Measurements from ENCODE around the gene TM4SF20. TPM values are rescaled to one million over a fixed set of nuclear protein-coding genes. Genes with fewer than 3 reads are reported as not detected.

TM4SF20 gene
- total RNA-seq, 2 donors from 2014 or later = 4.2 to 34.9 TPM

- Histone ChIP-seq H3K4me1 (no peaks in the 10 kb centered on the region), H3K4me3 (no peak overlapping the region), H3K27ac (no peak overlapping the region), H3K27me3 (no peaks in the 10 kb centered on the region), H3K9ac (ENCODE audit: low read depth in 2 of 2, low read length in 2 of 2) (no peak overlapping the region), H3K36me3 (no peaks in the 10 kb centered on the region), H3K9me3 (no peaks in the 10 kb centered on the region)
- TF ChIP-seq CTCF (IDR thresholded peaks at IDR 0.05) = no peak
- intact Hi-C loops (cut with DNase I) = no loop called here
- no peak for DNase-seq
Observed at GRCh38 chr2:227363756-227364155, 15.3 kb downstream of the TM4SF20 start.

- H3K9ac ChIP-seq (ENCODE audit: low read depth in 2 of 2, low read length in 2 of 2) = no peak overlapping the region
- no peak for DNase-seq
- intact Hi-C loops (cut with DNase I) = no loop called here
- H3K4me1 ChIP-seq = no peaks in the 10 kb centered on the region
- H3K4me3 ChIP-seq = no peak overlapping the region
- no peaks in the 10 kb centered on the region for H3K27me3 ChIP-seq
- H3K9me3 ChIP-seq = no peaks in the 10 kb centered on the region
- no peak overlapping the region for H3K27ac ChIP-seq
- H3K36me3 ChIP-seq = no peaks in the 10 kb centered on the region
- TF ChIP-seq CTCF (IDR thresholded peaks at IDR 0.05) = no peak
Observed at GRCh38 chr2:227360351-227360750, 18.8 kb downstream of the TM4SF20 start.

GRCh38 chr2:227351639-227352038 lies 27.5 kb downstream of the TM4SF20 start:
- TF ChIP-seq CTCF (IDR thresholded peaks at IDR 0.05) = no peak
- Histone ChIP-seq H3K36me3 (no peaks in the 10 kb centered on the region), H3K4me1 (no peaks in the 10 kb centered on the region), H3K27ac (no peak overlapping the region), H3K27me3 (no peaks in the 10 kb centered on the region), H3K4me3 (no peak overlapping the region), H3K9ac (ENCODE audit: low read depth in 2 of 2, low read length in 2 of 2) (no peak overlapping the region), H3K9me3 (no peaks in the 10 kb centered on the region)
- intact Hi-C loops (cut with DNase I) = no loop called here
- DNase-seq = no peak

GRCh38 chr2:227349989-227350612 lies 29.0 kb downstream of the TM4SF20 start:
- no peak overlapping the region for H3K4me3 ChIP-seq
- intact Hi-C loops (cut with DNase I) = no loop called here
- TF ChIP-seq CTCF (IDR thresholded peaks at IDR 0.05) = no peak
- H3K9me3 ChIP-seq = no peaks in the 10 kb centered on the region
- H3K27ac ChIP-seq = no peak overlapping the region
- H3K9ac ChIP-seq (ENCODE audit: low read depth in 2 of 2, low read length in 2 of 2) = no peak overlapping the region
- no peak for DNase-seq
- no peaks in the 10 kb centered on the region for H3K36me3 ChIP-seq
- H3K4me1 ChIP-seq = no peaks in the 10 kb centered on the region
- no peaks in the 10 kb centered on the region for H3K27me3 ChIP-seq

- intact Hi-C loops (cut with DNase I) = no loop called here
- H3K27me3 ChIP-seq = no peaks in the 10 kb centered on the region
- no peak for DNase-seq
- no peaks in the 10 kb centered on the region for H3K36me3 ChIP-seq
- no peak overlapping the region for H3K27ac ChIP-seq
- H3K4me1 ChIP-seq = no peaks in the 10 kb centered on the region
- no peak for TF ChIP-seq CTCF (IDR thresholded peaks at IDR 0.05)
- H3K9me3 ChIP-seq = no peaks in the 10 kb centered on the region
- no peak overlapping the region for H3K4me3 ChIP-seq
- H3K9ac ChIP-seq (ENCODE audit: low read depth in 2 of 2, low read length in 2 of 2) = no peak overlapping the region
Observed at GRCh38 chr2:227348324-227348723, 30.8 kb downstream of the TM4SF20 start.
